PC-9 (cell line): Measurements from ENCODE around the gene RYR1.

Experiments used
- CTCF ChIP-seq: fragments of 200-600 bp; sonication (generic); conservative IDR thresholded peaks from 2 replicates; pipeline ENCODE4 v1.6.1; 2017; ENCODE audit warnings: mixed run types, antibody characterized with exemption, mild to moderate bottlenecking, moderate library complexity
- EZH2 ChIP-seq: fragments of 200-600 bp; sonication (generic); IDR thresholded peaks from 2 replicates; pipeline ENCODE4 v1.8.0; 2017; ENCODE audit warnings: antibody characterized with exemption, low read depth

- TF ChIP-seq CTCF (no peak), EZH2 (no peak)
Observed at GRCh38 chr19:38470788-38471480, 37.4 kb downstream of the RYR1 start.
